Activated CD4-positive, alpha-beta T cell treated with anti-CD3 and anti-CD28 coated beads for 1 hour (primary cell): ENCODE data around the gene ITCH.
"Not testable (repeated sequence)": the region's sequence is repeated elsewhere in the genome, so short reads cannot be mapped to it uniquely, and the experiment has no call there.

Source experiments
- DNase-seq: peaks from one replicate; pipeline ENCODE4 v3.0.0-alpha.2; 2020

The ITCH gene

GRCh38 chr20:34514897-34515483, 151.9 kb downstream of the ITCH start:
- no peak for DNase-seq

GRCh38 chr20:34515484-34516246, 152.6 kb downstream of the ITCH start:
- DNase-seq: peak; percentile 61

- peak; percentile 90 for DNase-seq
Observed at GRCh38 chr20:34516247-34517113, 153.4 kb downstream of the ITCH start, which contains the start of gene DYNLRB1. DYNLRB1 (plus strand) TSS chr20:34516422; CDS start chr20:34516459, 37 bp downstream.

GRCh38 chr20:34517114-34517505, 154.0 kb downstream of the ITCH start:
- no peak for DNase-seq

- not testable (repeated sequence) for DNase-seq
Observed at GRCh38 chr20:34518863-34519262, 155.8 kb downstream of the ITCH start.

- DNase-seq: not testable (repeated sequence)
Observed at GRCh38 chr20:34519841-34520240, 156.8 kb downstream of the ITCH start.

- DNase-seq: peak; percentile 35
Observed at GRCh38 chr20:34522969-34523871, 160.1 kb downstream of the ITCH start.

GRCh38 chr20:34524426-34524825, 161.4 kb downstream of the ITCH start:
- no peak for DNase-seq

GRCh38 chr20:34525342-34525708, 162.3 kb downstream of the ITCH start:
- DNase-seq: no peak

GRCh38 chr20:34525709-34526416, 162.8 kb downstream of the ITCH start:
- DNase-seq: no peak

GRCh38 chr20:34526466-34526865, 163.4 kb downstream of the ITCH start:
- DNase-seq: no peak

GRCh38 chr20:34527016-34527415, 163.9 kb downstream of the ITCH start:
- no peak for DNase-seq

GRCh38 chr20:34528921-34529297, 165.8 kb downstream of the ITCH start:
- DNase-seq: no peak

GRCh38 chr20:34529742-34530141, 166.7 kb downstream of the ITCH start:
- no peak for DNase-seq

GRCh38 chr20:34530342-34530741, 167.3 kb downstream of the ITCH start:
- DNase-seq: no peak

GRCh38 chr20:34531608-34532265, 168.7 kb downstream of the ITCH start:
- no peak for DNase-seq

GRCh38 chr20:34532320-34532719, 169.2 kb downstream of the ITCH start:
- no peak for DNase-seq

- DNase-seq: no peak
Observed at GRCh38 chr20:34532756-34533155, 169.7 kb downstream of the ITCH start.

GRCh38 chr20:34534391-34535165, 171.5 kb downstream of the ITCH start:
- no peak for DNase-seq

- no peak for DNase-seq
Observed at GRCh38 chr20:34535301-34535840, 172.3 kb downstream of the ITCH start.
